ENCODE results near the gene ANO9. TPM values are rescaled to one million over a fixed set of nuclear protein-coding genes. Genes with fewer than 3 reads are reported as not detected.

ANO9 gene
- total and polyA plus RNA-seq, 5 donors from 2014 or later: 8.9 to 153 (median 13.3) TPM

DNA sequence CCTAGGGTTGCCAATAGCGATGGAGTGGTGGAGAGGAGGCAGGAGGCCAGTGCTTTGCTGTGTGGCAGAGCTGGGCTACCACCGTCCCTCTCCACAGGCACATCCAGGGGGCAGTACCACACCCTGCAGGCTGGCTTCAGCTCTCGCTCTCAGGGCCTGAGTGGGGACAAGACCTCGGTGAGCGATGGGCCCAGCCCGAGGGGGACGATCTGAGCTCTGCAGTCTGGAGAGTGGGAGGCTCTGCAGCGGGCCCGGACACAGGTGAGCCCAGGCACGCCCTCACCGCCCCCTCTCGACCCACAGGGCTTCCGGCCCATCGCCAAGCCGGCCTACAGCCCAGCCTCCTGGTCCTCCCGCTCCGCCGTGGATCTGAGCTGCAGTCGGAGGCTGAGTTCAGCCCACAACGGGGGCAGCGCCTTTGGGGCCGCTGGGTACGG, 45.3 kb downstream of the ANO9 start:
- DNase-seq: peak in 1 of 3 donors; percentile 29
- H3K4me3 Mint-ChIP-seq: peak overlapping the region in 1 of 4 donors; percentile 67

DNA sequence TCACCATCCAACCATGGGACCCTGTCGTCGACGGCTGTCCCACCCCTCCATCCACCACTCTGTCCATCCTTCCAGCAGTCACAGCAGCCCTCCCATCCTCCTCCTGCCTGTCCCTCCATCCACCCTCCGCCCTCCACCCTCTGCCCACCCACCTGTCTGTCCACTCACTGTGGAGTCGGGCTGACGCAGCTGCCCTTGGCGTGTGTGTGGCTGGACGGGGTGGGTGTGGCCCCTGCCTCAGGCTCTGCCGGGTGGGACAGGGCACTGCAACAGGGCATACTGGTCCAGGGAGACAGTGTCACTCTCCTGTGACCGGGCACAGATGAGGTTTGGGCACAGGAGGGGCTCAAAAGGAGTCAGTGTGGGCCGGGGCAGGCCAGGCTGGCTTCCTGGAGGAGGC, 45.9 kb downstream of the ANO9 start:
- no peak for ATAC-seq (ENCODE audit: low read depth in 2 of 2)
- no peak for DNase-seq
- Mint-ChIP-seq H3K4me1 (peaks cover 0 to 4% (median 0%) of the 10 kb centered on the region in 4 donors), H3K9me3 (no peaks in the 10 kb centered on the region), H3K27me3 (no peaks in the 10 kb centered on the region), H3K36me3 (no peaks in the 10 kb centered on the region), H3K27ac (no peak overlapping the region), H3K4me3 (peak overlapping the region in 2 of 4 donors; percentile 44 to 67)
- H3K27me3 ChIP-seq (ENCODE audit: control insufficient read depth, insufficient read depth, low read length): no peaks in the 10 kb centered on the region
- H3K4me1 ChIP-seq (ENCODE audit: control insufficient read depth, insufficient read depth, low read length, poor library complexity, severe bottlenecking): peaks cover 14% of the 10 kb centered on the region
- H3K36me3 ChIP-seq (ENCODE audit: control insufficient read depth, insufficient read depth, low read length): no peaks in the 10 kb centered on the region
- no peak overlapping the region for H3K27ac ChIP-seq (ENCODE audit: insufficient read depth, low read length, poor library complexity, severe bottlenecking)
- no peak overlapping the region for H3K4me3 ChIP-seq (ENCODE audit: low read depth, low read length)
- no peaks in the 10 kb centered on the region for H3K9me3 ChIP-seq (ENCODE audit: control insufficient read depth in 2 of 2, low read length in 2 of 2)

More for the DNA sequence above, 45.3 kb downstream of the ANO9 start:
- H3K9me3 Mint-ChIP-seq: no peaks in the 10 kb centered on the region
- Histone ChIP-seq H3K27ac (ENCODE audit: insufficient read depth, low read length, poor library complexity, severe bottlenecking) (no peak overlapping the region), H3K4me1 (ENCODE audit: control insufficient read depth, insufficient read depth, low read length, poor library complexity, severe bottlenecking) (peaks cover 14% of the 10 kb centered on the region), H3K4me3 (ENCODE audit: low read depth, low read length) (no peak overlapping the region), H3K27me3 (ENCODE audit: control insufficient read depth, insufficient read depth, low read length) (no peaks in the 10 kb centered on the region), H3K9me3 (ENCODE audit: control insufficient read depth in 2 of 2, low read length in 2 of 2) (no peaks in the 10 kb centered on the region), H3K36me3 (ENCODE audit: control insufficient read depth, insufficient read depth, low read length) (no peaks in the 10 kb centered on the region)
- peak in 1 of 2 donors; percentile 57 for ATAC-seq (ENCODE audit: low read depth in 2 of 2)
- H3K27me3 Mint-ChIP-seq: no peaks in the 10 kb centered on the region
- peaks cover 0 to 4% (median 0%) of the 10 kb centered on the region in 4 donors for H3K4me1 Mint-ChIP-seq
- H3K27ac Mint-ChIP-seq: no peak overlapping the region
- H3K36me3 Mint-ChIP-seq: no peaks in the 10 kb centered on the region

DNA sequence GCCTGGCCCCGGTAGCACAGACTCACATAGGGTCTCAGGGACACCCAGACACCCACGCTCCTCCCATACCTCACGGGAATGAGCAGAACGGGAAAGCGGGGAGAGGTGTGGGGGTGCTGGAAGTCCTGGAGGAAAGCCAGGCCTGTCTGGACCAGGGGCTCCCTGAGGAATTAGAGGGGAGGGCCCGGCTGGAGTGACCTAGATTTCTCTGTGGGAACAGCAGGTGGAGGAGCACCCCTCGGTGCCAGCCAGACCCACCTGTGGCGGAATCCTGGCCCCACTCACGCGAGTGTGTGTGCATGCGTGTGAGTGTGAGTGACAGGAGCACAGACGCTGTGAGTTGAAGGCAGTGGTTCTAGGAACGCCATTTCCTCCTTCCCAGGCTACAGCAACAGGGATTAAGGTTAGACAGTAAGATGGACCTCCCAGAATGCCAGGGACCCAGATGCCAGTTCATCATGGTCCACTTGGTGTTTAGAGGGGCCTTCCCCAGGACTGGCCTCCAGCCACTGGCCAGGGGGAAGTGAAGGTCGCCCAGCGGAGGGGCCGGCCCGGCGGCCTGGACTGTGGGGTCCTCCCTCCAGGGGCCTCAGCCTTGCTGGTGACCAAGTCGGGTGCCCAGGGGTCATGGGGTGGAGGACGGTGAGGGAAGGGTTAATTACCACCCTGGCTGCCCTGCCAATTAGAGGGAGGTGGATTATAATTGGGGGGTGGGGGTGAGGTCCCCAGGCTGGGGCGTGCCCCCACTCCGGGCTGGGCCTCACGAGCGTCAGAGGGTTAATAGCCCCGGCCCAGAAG, 46.8 kb downstream of the ANO9 start:
- Mint-ChIP-seq H3K27me3 (no peaks in the 10 kb centered on the region), H3K36me3 (no peaks in the 10 kb centered on the region), H3K27ac (no peak overlapping the region), H3K9me3 (no peaks in the 10 kb centered on the region), H3K4me1 (peaks cover 0 to 4% (median 0%) of the 10 kb centered on the region in 4 donors), H3K4me3 (peak overlapping the region in 1 of 4 donors; percentile 52)
- no peak overlapping the region for H3K27ac ChIP-seq (ENCODE audit: insufficient read depth, low read length, poor library complexity, severe bottlenecking)
- ATAC-seq (ENCODE audit: low read depth in 2 of 2): no peak
- peaks cover 14% of the 10 kb centered on the region for H3K4me1 ChIP-seq (ENCODE audit: control insufficient read depth, insufficient read depth, low read length, poor library complexity, severe bottlenecking)
- no peak for DNase-seq
- H3K9me3 ChIP-seq (ENCODE audit: control insufficient read depth in 2 of 2, low read length in 2 of 2): no peaks in the 10 kb centered on the region
- no peaks in the 10 kb centered on the region for H3K36me3 ChIP-seq (ENCODE audit: control insufficient read depth, insufficient read depth, low read length)
- H3K4me3 ChIP-seq (ENCODE audit: low read depth, low read length): no peak overlapping the region
- no peaks in the 10 kb centered on the region for H3K27me3 ChIP-seq (ENCODE audit: control insufficient read depth, insufficient read depth, low read length)

DNA sequence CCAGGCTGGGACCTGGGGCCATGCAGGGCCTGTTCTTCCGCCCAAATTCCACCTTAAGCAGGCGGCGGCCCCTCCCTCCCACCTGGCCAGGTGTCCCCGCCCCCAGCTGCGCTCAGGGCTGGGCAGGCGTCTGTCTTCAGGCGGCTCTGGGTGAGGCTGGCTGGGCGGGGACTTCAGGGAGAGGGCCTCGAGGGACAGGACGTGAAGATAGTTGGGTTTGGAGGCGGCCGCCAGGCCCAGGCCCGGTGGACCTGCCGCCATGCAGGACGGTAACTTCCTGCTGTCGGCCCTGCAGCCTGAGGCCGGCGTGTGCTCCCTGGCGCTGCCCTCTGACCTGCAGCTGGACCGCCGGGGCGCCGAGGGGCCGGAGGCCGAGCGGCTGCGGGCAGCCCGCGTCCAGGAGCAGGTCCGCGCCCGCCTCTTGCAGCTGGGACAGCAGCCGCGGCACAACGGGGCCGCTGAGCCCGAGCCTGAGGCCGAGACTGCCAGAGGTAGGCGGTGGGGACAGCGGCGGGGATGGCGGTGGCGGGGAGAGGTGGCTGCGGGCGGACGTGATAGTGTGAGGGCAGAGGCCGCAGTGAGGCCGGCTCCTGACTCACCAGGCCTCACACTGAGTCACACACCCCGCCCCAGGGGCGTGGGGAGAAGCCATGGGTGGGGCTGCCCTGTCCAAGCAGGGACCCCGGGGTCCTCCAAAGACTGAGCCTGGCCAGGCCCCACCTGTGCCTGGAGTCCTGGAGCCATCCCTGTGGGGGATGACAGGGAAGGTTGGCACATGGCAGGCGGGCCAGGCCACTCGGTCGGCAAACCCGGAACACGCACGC, 47.6 kb downstream of the ANO9 start, which contains the start of gene PKP3:
Gene PKP3, plus strand, starts transcription at position 176 of the 824 bp plus-strand sequence. Its CDS starts 84 bp downstream, at position 260.
- H3K9me3 ChIP-seq (ENCODE audit: control insufficient read depth in 2 of 2, low read length in 2 of 2): no peaks in the 10 kb centered on the region
- H3K36me3 Mint-ChIP-seq: no peaks in the 10 kb centered on the region
- peaks cover 0 to 4% (median 0%) of the 10 kb centered on the region in 4 donors for H3K4me1 Mint-ChIP-seq
- no peaks in the 10 kb centered on the region for H3K9me3 Mint-ChIP-seq
- no peaks in the 10 kb centered on the region for H3K36me3 ChIP-seq (ENCODE audit: control insufficient read depth, insufficient read depth, low read length)
- no peaks in the 10 kb centered on the region for H3K27me3 Mint-ChIP-seq
- DNase-seq (no peak), ATAC-seq (ENCODE audit: low read depth in 2 of 2) (no peak)
- no peak within 1 kb of the TSS for H3K27ac ChIP-seq (ENCODE audit: insufficient read depth, low read length, poor library complexity, severe bottlenecking)
- no peaks in the 10 kb centered on the region for H3K27me3 ChIP-seq (ENCODE audit: control insufficient read depth, insufficient read depth, low read length)
- no peak within 1 kb of the TSS for H3K27ac Mint-ChIP-seq
- H3K4me1 ChIP-seq (ENCODE audit: control insufficient read depth, insufficient read depth, low read length, poor library complexity, severe bottlenecking): peaks cover 14% of the 10 kb centered on the region
- H3K4me3 ChIP-seq (ENCODE audit: low read depth, low read length): no peak within 1 kb of the TSS
- peak within 1 kb of the TSS in 1 of 4 donors; percentile 52 for H3K4me3 Mint-ChIP-seq

DNA sequence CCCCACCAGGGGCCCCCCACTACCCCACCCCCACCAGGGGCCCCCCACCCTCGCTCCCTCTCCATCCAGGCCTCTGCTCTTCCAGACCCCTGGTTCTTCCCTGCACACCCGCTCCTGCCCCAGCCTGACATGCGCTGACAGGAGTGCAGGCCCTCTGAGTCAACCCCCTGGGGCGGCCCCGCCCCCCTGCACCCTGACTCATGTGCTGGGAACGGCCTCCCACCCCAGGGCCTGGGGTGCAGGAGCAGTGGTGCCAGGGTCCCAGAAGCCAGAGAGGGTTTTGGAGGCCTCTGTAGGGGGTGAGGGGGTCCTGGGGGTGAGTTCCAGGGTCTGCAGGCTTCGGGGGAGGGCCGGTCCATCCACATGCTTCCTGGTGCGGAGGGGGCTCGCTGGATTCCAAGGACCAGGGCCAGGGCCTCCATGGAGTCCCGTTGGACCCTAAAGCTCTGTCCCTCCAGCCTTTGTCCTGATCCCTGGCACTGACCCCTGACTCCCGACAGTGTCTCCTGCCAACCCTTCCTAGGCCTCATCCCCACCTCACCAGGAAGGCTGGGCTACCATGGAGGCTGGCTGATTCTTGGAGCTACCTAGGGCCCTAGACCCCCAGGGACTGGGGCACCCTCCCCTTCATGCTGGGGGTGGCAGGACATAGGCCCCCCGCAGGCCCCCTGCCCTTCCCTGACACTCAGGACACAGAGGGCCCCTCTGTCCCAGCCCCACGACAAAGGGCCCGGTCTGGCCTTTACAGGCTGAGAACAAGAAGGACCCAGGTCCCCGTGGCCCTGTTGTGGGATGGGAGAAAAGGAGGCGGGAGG, 48.4 kb downstream of the ANO9 start:
- ATAC-seq (ENCODE audit: low read depth in 2 of 2) (no peak), DNase-seq (no peak)
- Histone ChIP-seq H3K27ac (ENCODE audit: insufficient read depth, low read length, poor library complexity, severe bottlenecking) (no peak overlapping the region), H3K36me3 (ENCODE audit: control insufficient read depth, insufficient read depth, low read length) (no peaks in the 10 kb centered on the region), H3K4me3 (ENCODE audit: low read depth, low read length) (no peak overlapping the region), H3K27me3 (ENCODE audit: control insufficient read depth, insufficient read depth, low read length) (no peaks in the 10 kb centered on the region), H3K9me3 (ENCODE audit: control insufficient read depth in 2 of 2, low read length in 2 of 2) (no peaks in the 10 kb centered on the region), H3K4me1 (ENCODE audit: control insufficient read depth, insufficient read depth, low read length, poor library complexity, severe bottlenecking) (peaks cover 14% of the 10 kb centered on the region)
- Mint-ChIP-seq H3K4me3 (no peak overlapping the region), H3K27ac (no peak overlapping the region), H3K36me3 (no peaks in the 10 kb centered on the region), H3K4me1 (peaks cover 0 to 2% (median 0%) of the 10 kb centered on the region in 4 donors), H3K27me3 (no peaks in the 10 kb centered on the region), H3K9me3 (no peaks in the 10 kb centered on the region)

DNA sequence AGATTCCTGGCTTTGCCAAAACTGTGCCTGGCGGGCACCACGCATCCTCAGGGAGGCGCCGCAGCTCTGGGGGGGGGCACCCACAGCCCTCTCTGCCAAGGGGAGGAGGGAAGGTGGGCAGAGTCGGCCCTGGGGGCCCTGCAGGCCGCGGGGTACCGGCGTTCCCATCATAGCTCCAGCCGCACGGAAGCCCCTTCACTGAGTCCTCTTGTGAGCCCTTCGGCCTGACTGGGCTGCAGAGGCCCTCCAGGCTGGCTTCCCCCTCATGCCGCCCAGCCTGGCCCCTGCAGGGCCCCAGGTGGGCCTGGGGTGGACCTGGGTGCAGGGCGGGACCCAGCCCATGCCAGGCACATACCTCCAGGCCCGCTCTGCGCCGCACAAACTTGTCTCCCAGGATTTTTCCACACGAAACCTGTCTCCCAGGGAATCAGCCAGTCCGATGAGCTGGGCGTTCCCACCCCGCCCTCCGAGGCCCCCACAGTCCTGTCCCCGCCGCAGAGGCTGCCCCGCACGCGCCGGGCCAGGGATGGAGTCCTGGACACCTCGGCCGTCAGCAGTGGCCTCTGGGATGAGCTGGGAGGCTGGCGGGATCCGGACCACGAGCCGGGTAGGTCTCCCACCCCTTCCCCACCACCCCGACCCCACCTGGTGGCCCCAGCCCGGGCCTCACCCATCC, 49.6 kb downstream of the ANO9 start:
- H3K27ac Mint-ChIP-seq: no peak overlapping the region
- no peaks in the 10 kb centered on the region for H3K36me3 Mint-ChIP-seq
- H3K9me3 Mint-ChIP-seq: peaks cover 0 to 2% (median 0%) of the 10 kb centered on the region in 7 donors
- H3K4me1 Mint-ChIP-seq: peaks cover 0 to 5% (median 0%) of the 10 kb centered on the region in 4 donors
- H3K4me1 ChIP-seq (ENCODE audit: control insufficient read depth, insufficient read depth, low read length, poor library complexity, severe bottlenecking): peaks cover 10% of the 10 kb centered on the region
- H3K4me3 Mint-ChIP-seq: no peak overlapping the region
- no peaks in the 10 kb centered on the region for H3K36me3 ChIP-seq (ENCODE audit: control insufficient read depth, insufficient read depth, low read length)
- H3K27ac ChIP-seq (ENCODE audit: insufficient read depth, low read length, poor library complexity, severe bottlenecking): no peak overlapping the region
- H3K9me3 ChIP-seq (ENCODE audit: control insufficient read depth in 2 of 2, low read length in 2 of 2): no peaks in the 10 kb centered on the region
- no peaks in the 10 kb centered on the region for H3K27me3 ChIP-seq (ENCODE audit: control insufficient read depth, insufficient read depth, low read length)
- no peak for DNase-seq
- no peak overlapping the region for H3K4me3 ChIP-seq (ENCODE audit: low read depth, low read length)
- no peaks in the 10 kb centered on the region for H3K27me3 Mint-ChIP-seq
- no peak for ATAC-seq (ENCODE audit: low read depth in 2 of 2)
